ENCODE data around the gene RGL2.
"Not testable (repeated sequence)": the region's sequence is repeated elsewhere in the genome, so short reads cannot be mapped to it uniquely, and the experiment has no call there.

The RGL2 gene

DNA sequence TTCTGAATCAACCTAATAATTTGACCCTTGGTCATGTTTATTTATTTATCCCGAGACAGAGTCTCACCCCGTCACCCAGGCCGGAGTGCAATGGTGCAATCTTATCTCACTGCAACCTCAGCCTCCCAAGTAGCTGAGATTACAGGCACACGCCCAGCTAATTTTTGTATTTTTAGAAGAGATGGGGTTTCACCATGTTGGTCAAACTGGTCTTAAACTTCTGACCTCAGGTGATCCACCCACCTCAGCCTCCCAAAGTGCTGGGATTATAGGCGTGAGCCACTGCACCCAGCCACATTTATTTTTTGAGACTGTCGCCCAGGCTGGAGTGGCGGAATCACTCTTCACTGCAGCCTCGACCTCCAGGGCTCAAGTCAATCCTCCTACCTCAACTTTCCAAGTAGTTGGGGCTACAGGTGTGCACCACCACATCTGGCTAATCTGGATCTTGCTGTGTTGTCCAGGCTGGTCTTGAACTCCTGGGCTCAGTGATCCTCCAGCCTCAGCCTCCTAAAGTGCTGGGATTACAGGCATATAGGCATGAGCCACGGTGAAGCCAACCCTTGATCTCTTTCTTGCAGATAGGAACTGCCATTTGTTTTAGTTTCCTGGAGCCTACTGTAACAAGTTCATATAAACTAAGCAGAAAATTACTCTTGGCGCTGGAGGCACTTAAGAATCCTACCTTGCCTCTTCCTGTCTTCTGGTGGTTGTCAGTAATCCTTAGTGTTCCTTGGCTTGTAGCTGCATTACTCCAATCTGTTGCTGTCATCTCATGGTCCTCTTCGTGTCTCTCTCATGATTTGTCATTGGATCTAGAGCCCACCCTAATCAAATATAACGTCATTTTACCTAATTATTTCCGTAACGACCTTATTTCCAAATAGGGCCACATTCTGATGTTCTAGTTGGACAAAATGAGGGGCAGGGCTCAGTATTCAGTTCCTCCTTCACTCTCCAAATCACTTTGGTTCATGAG is 24.5 kb downstream of the RGL2 start:
- DNase-seq (ENCODE audit: low read depth, low spot score): no peak

DNA sequence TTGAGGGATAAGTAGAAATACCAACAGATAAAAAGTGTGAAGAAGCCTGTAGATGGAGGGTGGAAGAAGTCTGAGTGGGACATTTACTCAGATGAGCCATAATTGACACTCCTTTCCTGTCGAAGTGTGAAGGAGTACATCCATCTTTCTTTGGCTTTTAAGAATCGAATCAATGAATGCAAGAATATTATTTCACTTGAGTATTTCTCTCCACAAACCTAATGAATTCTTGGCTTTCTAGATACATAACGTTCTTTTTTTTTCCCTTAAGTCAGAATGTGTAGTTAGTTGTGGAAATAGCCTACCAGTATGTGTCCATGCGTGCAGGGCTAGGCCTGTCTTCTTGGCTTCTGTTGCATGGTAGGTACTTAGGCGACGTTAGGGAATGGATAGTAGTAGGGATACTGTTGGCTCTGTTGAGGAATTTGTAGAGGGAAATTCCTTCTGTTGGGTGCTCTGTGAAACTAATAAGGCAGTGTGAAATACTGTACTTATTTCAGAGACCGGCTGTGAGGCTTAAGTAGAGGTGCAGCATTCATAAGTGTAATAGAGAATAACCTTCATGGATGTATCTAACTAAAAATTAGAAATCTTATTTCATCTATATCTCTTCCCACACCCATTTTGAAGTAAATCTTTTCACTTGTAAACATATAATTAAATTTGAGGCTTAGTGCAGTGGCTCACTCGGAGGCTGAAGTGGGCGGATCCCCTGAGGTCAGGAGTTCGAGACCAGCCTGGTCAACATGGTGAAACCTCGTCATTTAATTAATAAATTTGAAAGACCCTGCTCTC is 25.4 kb downstream of the RGL2 start:
- no peak for DNase-seq (ENCODE audit: low read depth, low spot score)

DNA sequence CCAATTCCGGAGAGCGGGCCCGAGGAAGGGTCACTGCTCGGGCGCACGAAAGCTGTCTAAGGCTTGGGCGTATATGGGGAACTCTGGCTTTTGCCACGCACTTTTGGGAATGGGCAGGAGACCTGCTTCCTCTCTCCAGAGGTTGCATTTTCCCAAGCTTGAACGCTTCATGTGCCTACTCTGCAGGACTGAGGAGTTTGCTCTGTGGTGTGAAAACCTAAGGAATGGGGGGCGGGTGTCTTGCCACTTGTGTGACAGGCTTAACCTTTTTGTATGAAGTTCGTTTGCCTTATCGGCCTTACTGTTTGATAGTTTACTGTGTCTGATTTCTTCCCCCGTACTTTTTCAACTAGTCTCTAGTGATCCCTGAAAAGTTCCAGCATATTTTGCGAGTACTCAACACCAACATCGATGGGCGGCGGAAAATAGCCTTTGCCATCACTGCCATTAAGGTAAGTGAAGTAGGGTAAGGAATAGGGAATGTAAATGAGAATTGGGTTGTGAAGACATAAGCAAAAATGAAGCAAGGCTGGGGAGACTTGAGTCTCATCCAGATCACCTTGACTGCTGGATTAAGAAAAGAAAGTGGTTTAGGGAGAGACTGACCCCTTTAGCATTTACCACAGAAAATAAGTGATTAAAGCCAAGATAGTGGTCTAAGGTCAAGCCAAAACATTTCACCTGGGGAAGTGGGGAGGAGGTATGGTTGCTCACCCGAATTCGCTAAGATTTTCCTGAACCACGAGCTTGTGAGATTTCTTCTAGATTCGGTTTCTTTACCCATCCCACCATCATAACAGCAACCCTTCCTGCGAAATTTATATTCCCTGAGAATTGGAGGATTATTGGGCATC is 26.2 kb downstream of the RGL2 start:
- no peak for DNase-seq (ENCODE audit: low read depth, low spot score)

DNA sequence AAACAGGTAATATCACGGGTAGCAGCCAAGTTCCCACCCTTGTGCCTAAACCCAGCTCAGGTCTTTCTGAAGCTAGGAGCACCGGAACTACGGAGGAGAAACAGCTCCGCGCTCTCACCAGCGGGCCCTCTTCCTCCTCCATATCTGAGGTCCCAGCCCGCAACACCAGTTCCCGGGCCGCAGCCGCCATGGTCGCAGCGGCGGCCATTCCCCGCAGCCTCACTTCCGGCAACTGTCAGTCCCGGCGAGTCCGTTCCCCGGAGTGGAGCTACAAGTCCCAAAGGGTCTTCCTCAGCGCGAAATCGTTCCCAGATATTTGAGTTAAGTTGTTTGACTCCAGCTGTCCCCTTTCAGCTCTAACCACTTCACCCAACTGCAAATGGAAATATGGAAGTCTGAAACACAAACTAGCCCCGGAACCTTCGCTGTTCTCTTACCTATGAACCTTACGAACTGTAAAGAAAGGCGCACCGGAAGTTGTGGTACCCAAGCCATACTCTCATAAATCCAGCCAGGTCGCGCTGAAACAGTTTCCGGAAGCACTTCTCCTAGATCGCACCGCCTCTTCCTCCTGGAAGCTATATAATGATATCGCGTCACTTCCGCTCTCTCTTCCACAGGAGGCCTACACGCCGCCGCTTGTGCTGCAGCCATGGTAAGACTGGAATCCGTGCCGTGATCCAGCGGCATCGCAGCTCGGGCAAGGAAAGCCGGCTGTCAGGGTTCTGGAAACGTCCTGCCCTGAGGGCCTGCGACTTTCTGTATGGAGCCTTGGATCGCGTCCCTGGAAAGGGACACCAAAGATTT is 27.1 kb downstream of the RGL2 start, which contains the start of the genes RPS18 and VPS52:
TSS of gene RPS18 (plus strand) at position 608 of the 807 bp plus-strand sequence. CDS start at position 653, 45 bp downstream.
TSS of gene VPS52 (minus strand) at position 409 of the 807 bp plus-strand sequence. CDS start at position 208, 201 bp downstream.
- DNase-seq (ENCODE audit: low read depth, low spot score): peak; percentile 99

DNA sequence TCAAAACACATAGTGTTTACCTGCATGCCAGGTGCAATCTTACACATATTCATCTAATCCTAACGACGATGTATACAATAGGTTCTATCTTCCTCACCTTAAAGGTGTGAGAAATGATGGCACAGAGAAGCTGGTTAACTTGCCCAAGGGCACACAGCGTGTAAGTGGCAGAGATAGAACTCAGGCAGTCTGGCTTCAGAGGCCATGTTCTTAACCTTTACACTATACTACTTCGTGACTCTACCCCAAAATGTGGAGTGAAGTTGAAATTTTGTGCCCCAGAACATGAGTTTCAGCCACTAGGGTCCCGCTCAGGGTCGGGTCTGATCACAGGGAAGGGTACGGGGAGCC is 27.6 kb downstream of the RGL2 start:
- no peak for DNase-seq (ENCODE audit: low read depth, low spot score)

DNA sequence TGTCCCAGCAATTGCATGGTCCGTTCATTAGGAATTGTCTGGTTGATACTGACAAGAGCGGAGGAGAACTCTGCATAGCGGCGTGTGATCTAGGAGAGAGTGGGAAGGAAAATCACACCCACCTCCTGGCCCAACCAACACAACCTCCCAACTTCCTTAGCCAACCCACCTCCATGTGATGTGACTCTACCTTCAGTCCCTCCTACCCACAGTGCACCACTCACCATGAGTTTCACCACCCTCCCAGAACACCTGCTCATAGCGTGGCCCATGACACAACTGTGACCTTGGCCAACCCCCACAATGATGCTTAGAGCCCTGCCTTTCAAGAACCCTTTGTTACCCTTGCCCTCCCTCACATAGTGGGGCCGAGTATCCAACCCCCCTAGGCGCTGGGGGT is 34.7 kb downstream of the RGL2 start:
- no peak for DNase-seq (ENCODE audit: low read depth, low spot score)

DNA sequence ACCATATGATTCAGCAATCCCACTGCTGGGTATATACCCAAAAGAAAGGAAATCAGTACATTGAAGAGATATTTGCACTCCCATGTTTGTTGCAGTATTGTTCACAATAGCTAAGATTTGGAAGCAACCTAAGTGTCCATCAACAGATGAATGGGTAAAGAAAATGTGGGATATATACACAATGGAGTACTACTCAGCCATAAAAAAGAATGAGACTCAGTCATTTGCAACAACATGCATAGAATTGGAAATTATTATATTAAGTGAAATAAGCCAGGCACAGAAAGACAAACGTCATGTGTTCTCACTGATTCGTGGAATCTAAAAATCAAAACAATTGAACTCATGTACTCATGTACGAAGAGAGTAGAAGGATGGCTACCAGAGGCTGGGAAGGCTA is 36.3 kb downstream of the RGL2 start:
- not testable (repeated sequence) for DNase-seq (ENCODE audit: low read depth, low spot score)

DNA sequence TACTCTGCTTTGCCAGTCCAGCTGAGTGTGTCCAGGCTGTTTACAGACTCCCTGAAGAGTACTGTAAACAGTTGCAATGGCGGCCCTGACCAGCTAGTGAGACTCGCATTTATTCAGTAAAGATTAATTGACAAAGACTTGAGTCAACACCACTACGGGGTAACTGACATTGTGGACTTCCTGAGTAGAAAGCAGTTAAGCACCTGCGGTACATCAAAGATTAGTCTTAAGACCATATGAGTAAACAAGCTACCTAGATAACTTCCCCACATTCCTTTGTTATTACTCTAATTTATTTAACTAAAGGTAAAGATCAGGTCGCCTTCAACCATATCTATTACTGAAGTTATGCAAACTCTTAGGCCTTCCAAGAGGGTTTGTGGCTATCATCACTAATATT is 39.7 kb downstream of the RGL2 start:
- DNase-seq (ENCODE audit: low read depth, low spot score): no peak

DNA sequence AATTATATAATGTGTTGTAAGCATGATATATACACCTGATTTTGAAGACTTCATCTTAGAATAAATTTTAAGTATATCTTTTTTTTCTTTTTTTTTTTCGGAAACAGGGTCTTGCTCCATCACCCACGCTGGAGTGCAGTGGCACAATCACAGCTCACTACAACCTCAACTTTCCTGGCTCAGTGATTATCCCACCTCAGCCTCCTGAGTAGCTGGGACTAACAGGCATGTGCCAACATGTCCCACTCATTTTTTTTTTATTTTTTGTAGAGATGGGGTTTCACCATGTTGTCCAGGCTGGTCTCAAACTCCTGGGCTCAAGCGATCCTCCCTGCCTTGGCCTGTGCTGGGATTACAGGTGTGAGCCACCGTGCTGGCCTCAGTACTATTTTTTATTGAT is 44.2 kb downstream of the RGL2 start:
- DNase-seq (ENCODE audit: low read depth, low spot score): no peak

DNA sequence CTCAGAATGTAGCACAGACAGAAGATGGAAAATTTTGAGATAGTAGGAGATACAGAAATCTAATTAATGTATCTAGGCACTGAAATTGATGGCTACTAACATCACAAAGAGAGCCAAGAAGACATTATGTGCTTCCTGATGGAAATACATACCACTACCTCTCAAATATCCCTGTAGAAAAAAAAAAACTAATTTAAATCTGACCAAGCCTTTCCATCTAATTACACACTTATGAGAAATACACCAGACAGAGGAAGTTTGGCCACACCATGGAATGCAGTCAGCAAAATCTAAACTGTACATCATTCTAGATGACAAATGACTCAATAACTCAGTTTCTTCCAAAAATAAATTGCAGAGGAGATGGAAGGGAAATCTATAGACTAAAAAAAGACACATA is 46.0 kb downstream of the RGL2 start:
- DNase-seq (ENCODE audit: low read depth, low spot score): no peak

DNA sequence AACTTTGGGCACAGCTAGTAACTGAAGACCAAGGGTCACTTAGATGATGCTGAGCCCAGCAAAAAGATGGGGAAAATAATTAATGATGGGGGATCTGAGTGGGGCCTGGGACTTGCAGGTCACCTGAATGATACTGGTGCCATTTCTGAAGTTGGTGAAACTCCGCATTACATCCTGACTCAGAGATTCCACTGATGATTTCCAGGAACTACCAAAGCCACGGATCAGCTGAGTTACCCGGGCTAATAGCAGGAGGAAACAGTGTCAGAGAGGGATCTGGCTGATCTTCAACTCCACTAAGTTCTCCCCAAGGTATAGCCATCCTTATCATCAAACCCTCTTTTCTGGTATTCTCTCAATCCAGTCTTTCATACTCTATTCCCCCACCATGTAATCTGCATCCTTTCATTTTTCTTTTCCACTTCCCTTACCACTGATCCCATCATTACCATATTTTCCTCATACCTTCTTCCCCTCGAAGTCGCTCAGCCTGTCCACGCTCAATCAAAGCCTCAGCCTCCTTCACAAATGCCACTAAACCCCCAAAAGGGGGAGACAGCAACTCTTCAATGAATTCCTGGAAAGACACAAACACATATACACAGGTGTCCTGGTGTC is 47.2 kb downstream of the RGL2 start:
- no peak for DNase-seq (ENCODE audit: low read depth, low spot score)

DNA sequence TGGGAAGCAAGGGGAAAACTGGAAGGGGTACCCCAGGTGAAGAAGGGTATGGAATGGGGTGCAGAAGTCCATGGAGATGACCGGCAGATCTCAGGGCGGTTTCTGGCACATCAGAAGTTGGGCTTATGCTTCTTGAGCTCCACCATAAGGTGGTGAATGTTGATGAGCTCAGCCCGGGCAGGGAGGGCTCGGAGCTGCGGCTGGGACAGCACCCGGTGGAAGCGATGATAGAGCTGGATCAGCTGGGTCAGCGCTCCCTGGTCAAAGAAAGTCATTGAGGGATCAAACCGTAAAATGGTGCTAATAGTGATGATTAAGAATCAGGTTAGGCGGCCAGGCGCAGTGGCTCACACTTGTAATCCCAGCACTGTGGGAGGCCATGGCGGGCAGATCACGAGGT is 48.0 kb downstream of the RGL2 start:
- no peak for DNase-seq (ENCODE audit: low read depth, low spot score)

DNA sequence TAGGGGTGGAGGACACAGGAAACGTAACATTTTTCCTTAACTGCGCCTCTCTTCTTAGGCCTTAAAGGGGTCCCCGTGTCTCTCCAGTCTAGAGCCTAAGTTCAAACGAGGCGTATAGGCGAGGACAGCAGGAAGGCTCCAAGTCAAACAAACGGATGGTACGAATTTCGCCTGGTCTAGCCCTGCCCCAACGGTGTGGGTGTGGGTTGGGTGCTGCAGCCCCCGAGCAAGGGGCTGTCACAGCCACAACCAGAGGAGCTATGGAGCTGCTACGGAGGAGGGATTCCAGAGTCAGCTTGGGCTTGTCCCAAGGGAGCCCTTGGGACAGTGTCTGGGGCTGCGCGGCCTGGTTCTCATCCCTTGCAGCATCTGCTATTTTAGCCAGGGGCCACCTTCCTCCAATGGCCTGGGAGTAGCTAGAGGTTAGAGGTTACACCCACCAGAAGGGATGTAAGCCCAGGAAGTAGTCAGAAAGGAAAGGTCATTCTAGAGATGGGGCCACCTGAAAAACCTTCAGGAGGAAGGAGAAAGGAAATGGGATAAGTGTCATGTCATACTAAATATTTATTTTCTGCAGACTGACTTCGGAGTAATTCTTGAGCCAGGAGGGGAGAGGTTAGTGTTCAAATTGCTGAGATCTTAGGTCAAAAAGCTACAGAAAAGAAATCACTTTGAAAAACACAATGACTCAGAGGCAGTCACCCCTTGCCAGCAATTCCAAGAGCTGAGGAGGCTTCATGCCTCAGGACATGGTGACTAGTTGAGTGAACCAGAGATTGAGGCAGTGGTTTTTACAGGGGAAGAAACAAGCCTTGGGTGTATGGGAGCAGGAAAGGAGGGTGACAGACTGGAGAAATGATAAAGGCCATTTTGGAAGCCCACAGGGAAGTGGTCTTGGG is 48.8 kb downstream of the RGL2 start:
- peak; percentile 78 for DNase-seq (ENCODE audit: low read depth, low spot score)

DNA sequence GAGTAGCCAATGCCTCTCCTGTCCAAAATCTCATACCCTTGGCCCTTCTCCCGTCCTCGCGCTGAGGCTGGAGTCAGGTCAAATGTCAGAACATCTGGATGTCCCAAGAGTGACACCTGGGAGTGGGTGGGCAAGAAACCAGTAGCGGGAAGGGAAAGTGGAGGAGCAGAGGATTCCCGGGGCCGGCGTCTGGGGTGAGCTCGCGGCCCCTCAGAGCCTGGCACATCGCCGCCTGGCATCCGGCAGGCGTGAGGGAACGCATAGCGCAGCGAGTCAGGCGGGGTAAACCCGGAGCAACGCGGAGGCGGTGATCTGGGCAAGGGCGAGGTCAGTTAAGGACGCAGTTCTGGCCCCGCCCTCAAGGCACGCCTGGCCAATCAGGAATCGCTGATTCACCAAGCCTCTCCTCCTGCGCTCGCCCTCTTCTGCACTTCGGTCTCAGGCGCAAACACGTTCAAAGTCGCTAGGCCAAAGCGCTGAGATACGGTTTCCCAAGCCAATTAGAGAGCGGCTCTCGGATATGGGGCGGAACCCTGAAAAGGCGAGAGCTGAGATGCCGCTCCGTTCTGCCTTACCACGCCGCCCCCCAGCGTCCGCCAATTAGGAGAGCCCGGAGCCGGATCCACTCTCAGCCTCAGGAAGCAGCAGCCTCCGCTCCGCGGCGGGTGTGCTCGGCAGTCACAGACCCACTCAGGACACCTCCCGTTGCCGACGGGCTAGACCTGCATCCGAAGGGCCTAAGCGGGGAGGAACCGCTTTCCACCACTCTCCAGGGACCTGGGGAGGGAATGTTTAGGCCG is 49.6 kb downstream of the RGL2 start:
- DNase-seq (ENCODE audit: low read depth, low spot score): peak; percentile 99

DNA sequence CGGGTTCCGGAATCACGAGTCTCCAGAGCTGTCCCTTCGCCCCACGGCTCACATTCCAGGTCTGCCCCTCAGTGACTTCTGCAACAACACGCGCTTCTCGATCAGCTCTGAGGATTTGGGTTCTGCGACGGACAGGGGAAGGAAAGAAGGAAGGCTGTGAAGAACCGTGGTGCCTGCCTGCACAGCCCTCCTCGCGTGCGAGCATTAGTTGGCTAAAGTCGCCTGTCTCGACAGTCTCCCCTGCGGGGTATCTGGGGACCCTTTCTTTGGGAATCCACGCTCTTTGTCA is 50.2 kb downstream of the RGL2 start:
- DNase-seq (ENCODE audit: low read depth, low spot score): no peak

DNA sequence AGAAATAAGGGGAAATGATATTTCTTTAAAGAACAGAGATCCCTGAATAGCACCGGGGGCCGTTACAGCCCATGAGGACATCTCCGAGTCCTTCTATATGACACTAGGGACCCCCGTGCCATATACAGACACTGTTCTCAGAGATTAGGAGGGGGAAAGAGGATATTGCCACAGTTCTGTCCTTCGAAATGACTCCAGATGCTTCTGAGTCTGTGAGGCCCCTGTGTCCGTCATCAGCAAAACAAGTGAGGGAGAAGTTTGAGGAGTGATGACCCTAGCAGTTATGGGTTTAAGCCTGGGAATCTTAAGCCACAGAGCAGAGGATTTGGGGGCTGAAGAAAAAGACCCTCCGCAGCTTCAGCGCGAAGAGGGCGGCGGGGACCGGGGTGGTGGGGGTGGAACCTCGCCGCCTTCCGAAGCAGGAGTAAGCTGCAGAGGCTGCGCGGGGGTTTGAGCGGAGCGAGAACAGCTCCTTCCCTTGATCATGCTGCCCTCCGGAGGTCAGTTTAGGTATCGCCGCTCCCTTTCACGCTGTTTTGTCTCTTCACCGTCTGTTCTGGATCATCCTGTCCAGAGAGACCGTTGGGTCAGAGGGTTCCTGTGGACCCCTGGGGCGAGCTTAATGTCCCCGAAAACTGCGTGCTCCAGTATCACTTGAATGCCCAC is 50.6 kb downstream of the RGL2 start:
- peak; percentile 94 for DNase-seq (ENCODE audit: low read depth, low spot score)

DNA sequence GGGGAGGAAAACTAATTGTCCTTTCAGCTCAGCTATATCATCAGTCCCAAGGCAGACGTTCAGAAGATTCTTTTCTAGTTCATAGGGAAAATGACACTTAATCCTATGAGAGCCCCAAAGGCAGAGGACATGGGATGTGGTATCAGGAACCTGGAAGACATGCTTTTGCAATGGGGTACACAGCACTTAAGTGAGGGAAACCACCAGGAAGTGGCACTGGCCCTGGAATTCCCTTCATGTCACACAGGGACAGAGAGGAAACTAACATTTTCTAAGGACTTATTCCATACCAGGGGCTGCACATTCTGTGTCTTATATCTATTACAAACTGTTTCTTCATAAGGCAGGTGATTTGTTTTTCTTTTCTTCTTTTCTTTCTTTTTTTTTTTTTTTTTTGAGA is 55.3 kb downstream of the RGL2 start:
- DNase-seq (ENCODE audit: low read depth, low spot score): no peak

DNA sequence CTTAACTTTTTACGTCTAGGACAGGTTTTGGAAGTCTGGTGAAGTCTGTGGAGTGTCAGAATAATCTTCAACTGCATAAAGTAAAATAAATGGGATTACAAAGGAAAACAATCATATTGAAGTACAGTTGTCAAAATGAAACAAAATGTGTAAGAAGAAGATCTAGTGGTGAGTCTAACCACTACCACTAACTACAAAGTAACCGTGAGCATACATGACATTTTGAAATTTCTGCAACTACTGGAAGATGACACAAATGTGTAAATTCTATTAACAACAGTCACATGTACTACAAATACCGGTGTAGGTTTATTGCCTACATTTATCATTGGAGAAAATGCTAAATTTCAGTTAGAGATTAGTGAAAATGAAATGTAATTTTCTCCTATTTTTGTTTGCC is 56.8 kb downstream of the RGL2 start:
- no peak for DNase-seq (ENCODE audit: low read depth, low spot score)

Data from astrocyte of the hippocampus (primary cell).